ENCODE results near the gene LIN37.
"Not testable (repeated sequence)": the region's sequence is repeated elsewhere in the genome, so short reads cannot be mapped to it uniquely, and the experiment has no call there.

LIN37 gene

GRCh38 chr19:35790981-35791813 lies 42.8 kb downstream of the LIN37 start:
- DNase-seq = no peak

GRCh38 chr19:35791814-35792279 lies 43.5 kb downstream of the LIN37 start:
- no peak for DNase-seq

- no peak for DNase-seq
These were observed 43.9 kb downstream of the LIN37 start for GRCh38 chr19:35792312-35792711.

- DNase-seq = no peak
These were observed 44.5 kb downstream of the LIN37 start for GRCh38 chr19:35792888-35793287.

- no peak for DNase-seq
These were observed 45.2 kb downstream of the LIN37 start for GRCh38 chr19:35793381-35794165.

GRCh38 chr19:35795564-35795963 lies 47.2 kb downstream of the LIN37 start:
- DNase-seq = not testable (repeated sequence)

GRCh38 chr19:35796645-35797542 lies 48.5 kb downstream of the LIN37 start:
- DNase-seq = no peak

GRCh38 chr19:35797663-35798062 lies 49.3 kb downstream of the LIN37 start:
- no peak for DNase-seq

GRCh38 chr19:35801828-35802227 lies 53.5 kb downstream of the LIN37 start:
- no peak for DNase-seq
